Spleen (tissue), 11 donors: Measurements from ENCODE around the gene HCK. TPM values are rescaled to one million over a fixed set of nuclear protein-coding genes. Genes with fewer than 3 reads are reported as not detected.

Source experiments
- DNase-seq: peaks from one replicate; pipeline ENCODE4 v3.0.0-alpha.2; 2020
- H3K27ac ChIP-seq, 8 donors: fragments of 200-600 bp; sonication (generic) in 7 of 8; 1 replicate in 4 of 8; 2 replicates in 4 of 8; pipeline versions ENCODE4 v1.5.0 to v1.8.0; 2016 to 2021; ENCODE audit warnings: inconsistent platforms in 4 of 8, mild to moderate bottlenecking in 4 of 8, moderate library complexity in 1 of 8
- H3K27me3 ChIP-seq, 7 donors: fragments of 200-600 bp; sonication (generic) in 6 of 7; replicated peaks in 1 of 7; 1 replicate in 4 of 7; 2 replicates in 3 of 7; pipeline versions ENCODE4 v1.5.0 to v1.8.0; 2016 to 2021; ENCODE audit warnings: inconsistent platforms in 3 of 7, mild to moderate bottlenecking in 1 of 7
- H3K36me3 ChIP-seq, 6 donors: fragments of 200-600 bp; sonication (generic) in 5 of 6; 1 replicate in 4 of 6; 2 replicates in 2 of 6; pipeline versions ENCODE4 v1.5.0 to v1.8.0; 2016 to 2021; ENCODE audit warnings: inconsistent platforms in 2 of 6
- H3K4me1 ChIP-seq, 6 donors: fragments of 200-600 bp; sonication (generic) in 5 of 6; 1 replicate in 3 of 6; 2 replicates in 3 of 6; pipeline versions ENCODE4 v1.5.0 to v1.8.0; 2016 to 2021; ENCODE audit warnings: inconsistent platforms in 3 of 6
- H3K4me3 ChIP-seq, 8 donors: fragments of 200-600 bp; sonication (generic) in 7 of 8; 1 replicate in 4 of 8; 2 replicates in 4 of 8; pipeline versions ENCODE4 v1.5.0 to v1.8.0; 2016 to 2021; ENCODE audit warnings: inconsistent platforms in 4 of 8, mild to moderate bottlenecking in 4 of 8, moderate library complexity in 2 of 8
- H3K9me3 ChIP-seq, 8 donors: fragments of 200-600 bp; sonication (generic) in 7 of 8; 1 replicate in 4 of 8; 2 replicates in 4 of 8; pipeline versions ENCODE4 v1.5.0 to v1.8.0; 2016 to 2021; ENCODE audit warnings: inconsistent platforms in 4 of 8
- POLR2A ChIP-seq, 3 donors: fragments of 450-650 bp; IDR thresholded peaks; one replicate each; pipeline ENCODE4 v1.5.1; 2017; ENCODE audit warnings: antibody characterized with exemption in 3 of 3, mild to moderate bottlenecking in 1 of 3
- POLR2AphosphoS5 ChIP-seq, 3 donors: sonication (generic); formaldehyde crosslinking; IDR thresholded peaks; one replicate each; pipeline ENCODE4 v1.5.1; 2017; ENCODE audit warnings: antibody characterized with exemption in 3 of 3
- WGBS, 5 donors: extraction: QIAGEN DNeasy Blood & Tissue Kit in 3 of 5; methylation state at CpG; one replicate each; pipeline versions ENCODE4 v1.1.5 to v1.1.7; 2013 to 2018; 5-methylcytosine and 5-hydroxymethylcytosine counted together
- intact Hi-C: fragments of 100-400 bp; cut with DNase I; formaldehyde crosslinking; loops from one replicate; pipeline ENCODE4 v1.15.0; 2023; ENCODE audit warnings: low total_unique reads
- polyA plus RNA-seq, 3 donors: library from polyadenylated mRNA; stranded (reverse); fragments of 200-250 nt; gene quantifications; one replicate each; pipeline ENCODE4 v1.2.1, GENCODE V29; 2013
- total RNA-seq, 7 donors: library from RNA; depleted of rRNA in 3 of 7; stranded (reverse); fragments of >200 nt in 3 of 7; fragmentation: NEBNext Ultra II Directional in 4 of 7; extraction: Animal tissue kit (Norgen Biotek cat#: 25700) in 4 of 7; gene quantifications; one replicate each; pipeline versions ENCODE4 v1.1.0 to v1.2.1, GENCODE V29; 2016 to 2021
- TF ChIP-seq, protein P1 (sequence below), 11 experiments: fragments of 200-600 bp in 7 of 11; fragments of 450-650 bp in 4 of 11; sonication (generic) in 4 of 11; IDR thresholded peaks in 8 of 11; conservative IDR thresholded peaks in 3 of 11; 1 replicate in 7 of 11; 2 replicates in 4 of 11; pipeline versions ENCODE4 v1.4.0 to v1.8.0; 2016 to 2021; ENCODE audit warnings: antibody characterized with exemption in 11 of 11, inconsistent platforms in 4 of 11, mild to moderate bottlenecking in 1 of 11
- donor health status: healthy with polysubstance abuse.
- donor health status: DM: no; HTN: no; CAD: no; lungs with moderate emphysema.
- donor health status: DM: no; HTN: no; CAD: no.
- donor health status: Bipolar disorder and iron deficiency.
- donor health status: healthy.
- donor health status: DM: no; HTN: no; CAD: no.
- donor health status: DM: yes; HTN: yes; CAD: no.

HCK gene
- total and polyA plus RNA-seq, 10 donors: 44.3 to 341 (median 151) TPM

DNA sequence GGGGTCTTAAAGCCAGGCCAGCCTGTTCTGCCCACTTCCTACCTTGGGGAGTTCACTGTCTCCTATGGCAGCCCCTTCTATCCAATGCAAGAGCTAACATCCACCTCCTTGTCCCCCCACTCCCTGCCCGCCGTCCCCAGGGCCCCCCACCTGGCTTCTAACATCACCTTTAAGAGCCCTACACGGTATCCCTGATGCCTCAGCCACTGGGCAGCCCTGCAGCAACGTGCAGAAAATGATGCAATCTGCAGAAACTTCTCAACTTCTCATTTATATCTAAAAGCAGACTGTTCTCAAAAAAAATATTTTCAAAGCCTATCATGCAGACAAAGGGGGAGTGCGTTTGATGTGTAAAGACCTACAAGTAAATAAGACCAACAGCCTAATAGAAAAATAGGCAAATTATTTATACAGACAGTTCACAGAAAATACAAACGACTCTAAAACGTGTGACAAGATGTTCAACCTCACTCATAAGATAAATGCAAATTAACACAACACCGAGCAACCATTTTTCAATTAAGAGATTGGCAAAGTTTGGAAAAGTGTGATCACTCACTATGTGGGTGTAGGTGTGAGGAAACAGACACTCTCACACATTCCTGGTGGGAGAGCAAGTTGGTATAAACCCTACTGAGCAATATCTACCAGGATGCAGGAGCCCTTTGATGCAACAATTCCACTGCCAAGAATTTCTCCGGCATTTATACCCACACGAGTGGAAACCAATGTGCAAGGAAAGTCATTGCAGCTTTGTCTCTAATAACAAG is 15.1 kb upstream of the HCK start:
- WGBS, 5 donors: 45 to 71% (median 57%) methylated on average over 10 of the region's 10 CpGs
- Histone ChIP-seq H3K4me3 (peak overlapping the region in 1 of 8 donors; percentile 8), H3K27ac (peak overlapping the region in 6 of 8 donors; percentile 70 to 91 (median 83)), H3K36me3 (peaks cover 0 to 5% (median 0%) of the 10 kb centered on the region in 6 donors), H3K27me3 (peaks cover 0 to 21% (median 0%) of the 10 kb centered on the region in 7 donors), H3K9me3 (no peaks in the 10 kb centered on the region), H3K4me1 (peaks cover 20 to 100% (median 75%) of the 10 kb centered on the region in 6 donors)
- no peak for DNase-seq
- no peak for TF ChIP-seq POLR2AphosphoS5 (IDR thresholded peaks at IDR 0.05)
- intact Hi-C loops: no loop called here

DNA sequence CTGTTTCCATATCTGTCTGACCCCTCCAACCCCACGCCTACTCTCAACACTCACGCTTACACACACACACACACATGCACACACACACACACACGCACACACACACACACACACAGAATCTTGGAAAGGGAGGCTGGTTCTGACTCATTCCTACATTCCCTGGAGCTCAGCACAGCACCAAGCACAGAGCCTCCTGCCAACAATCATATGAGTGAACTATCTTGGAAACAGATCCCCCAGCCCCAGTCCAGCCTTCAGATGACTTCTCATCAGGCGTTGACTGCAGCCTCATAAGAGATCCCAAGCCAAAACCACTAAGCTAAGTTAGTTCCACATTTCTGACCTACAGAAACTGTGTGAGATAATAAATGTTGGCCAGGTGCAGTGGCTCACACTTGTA is 14.1 kb upstream of the HCK start:
- intact Hi-C loops: no loop called here

DNA sequence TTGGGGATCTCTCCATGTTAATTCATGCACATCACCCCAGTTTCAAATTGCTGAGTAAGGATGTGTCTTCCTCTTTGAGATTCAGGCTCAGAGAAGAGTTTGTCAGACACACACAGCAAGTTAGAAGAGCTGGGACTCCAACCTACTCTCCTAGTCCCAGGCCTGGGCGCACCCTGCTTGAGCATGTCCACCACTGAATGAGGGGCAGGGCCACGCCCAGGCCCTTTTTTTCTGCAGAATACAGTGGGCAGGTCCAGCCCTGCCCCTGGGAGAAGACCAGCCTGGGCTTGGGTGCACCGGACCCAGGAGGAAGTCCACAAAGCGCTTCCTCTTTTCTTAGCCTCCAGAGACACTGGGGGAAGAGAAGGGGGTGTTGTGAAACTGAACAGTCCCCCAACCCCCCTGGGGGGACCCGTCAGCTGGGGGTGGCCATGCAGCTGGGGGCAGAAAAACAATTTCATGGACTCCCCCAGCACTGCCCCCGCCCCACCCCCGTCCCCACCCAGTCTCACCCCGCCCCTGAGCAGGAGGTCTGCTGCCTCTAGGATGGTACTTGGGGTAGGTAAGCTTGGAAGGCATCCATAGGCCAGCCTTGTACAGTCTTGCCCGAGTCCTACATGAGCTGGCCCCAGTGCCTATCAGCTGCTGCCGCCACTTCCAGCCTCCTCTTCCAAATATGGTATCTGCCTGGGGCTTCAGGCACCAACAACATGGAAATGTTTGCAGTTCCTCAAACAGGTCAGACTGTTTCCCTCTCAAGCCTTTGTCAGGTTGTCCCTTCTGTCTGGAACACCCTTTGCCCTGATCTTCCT is 11.7 kb upstream of the HCK start:
- no peaks in the 10 kb centered on the region for H3K36me3 ChIP-seq
- peak overlapping the region in 4 of 8 donors; percentile 13 to 60 (median 22) for H3K4me3 ChIP-seq
- WGBS, 5 donors: 19 to 35% (median 28%) methylated on average over 9 to 10 of the region's 10 CpGs
- H3K27ac ChIP-seq: peak overlapping the region; percentile 27 to 91 (median 83)
- TF ChIP-seq, protein P1, sequence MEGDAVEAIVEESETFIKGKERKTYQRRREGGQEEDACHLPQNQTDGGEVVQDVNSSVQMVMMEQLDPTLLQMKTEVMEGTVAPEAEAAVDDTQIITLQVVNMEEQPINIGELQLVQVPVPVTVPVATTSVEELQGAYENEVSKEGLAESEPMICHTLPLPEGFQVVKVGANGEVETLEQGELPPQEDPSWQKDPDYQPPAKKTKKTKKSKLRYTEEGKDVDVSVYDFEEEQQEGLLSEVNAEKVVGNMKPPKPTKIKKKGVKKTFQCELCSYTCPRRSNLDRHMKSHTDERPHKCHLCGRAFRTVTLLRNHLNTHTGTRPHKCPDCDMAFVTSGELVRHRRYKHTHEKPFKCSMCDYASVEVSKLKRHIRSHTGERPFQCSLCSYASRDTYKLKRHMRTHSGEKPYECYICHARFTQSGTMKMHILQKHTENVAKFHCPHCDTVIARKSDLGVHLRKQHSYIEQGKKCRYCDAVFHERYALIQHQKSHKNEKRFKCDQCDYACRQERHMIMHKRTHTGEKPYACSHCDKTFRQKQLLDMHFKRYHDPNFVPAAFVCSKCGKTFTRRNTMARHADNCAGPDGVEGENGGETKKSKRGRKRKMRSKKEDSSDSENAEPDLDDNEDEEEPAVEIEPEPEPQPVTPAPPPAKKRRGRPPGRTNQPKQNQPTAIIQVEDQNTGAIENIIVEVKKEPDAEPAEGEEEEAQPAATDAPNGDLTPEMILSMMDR (IDR thresholded peaks at IDR 0.05 in 8 of 11, conservative IDR thresholded peaks at IDR 0.05 in 3 of 11): no peak
- TF ChIP-seq POLR2AphosphoS5 (IDR thresholded peaks at IDR 0.05): peak; percentile 59 to 73 (median 72)
- H3K9me3 ChIP-seq: no peaks in the 10 kb centered on the region
- intact Hi-C loops: no loop called here
- DNase-seq: peak; percentile 91
- H3K27me3 ChIP-seq: peaks cover 0 to 5% (median 0%) of the 10 kb centered on the region in 7 donors
- peaks cover 5 to 86% (median 44%) of the 10 kb centered on the region in 6 donors for H3K4me1 ChIP-seq

More for the DNA sequence above, 14.1 kb upstream of the HCK start:
- 42 to 86% (median 71%) methylated on average over 4 of the region's 4 CpGs for whole genome bisulfite sequencing, 5 donors
- Histone ChIP-seq H3K27me3 (peaks cover 0 to 21% (median 0%) of the 10 kb centered on the region in 7 donors), H3K9me3 (no peaks in the 10 kb centered on the region), H3K4me3 (no peak overlapping the region), H3K4me1 (peaks cover 16 to 100% (median 68%) of the 10 kb centered on the region in 6 donors), H3K36me3 (no peaks in the 10 kb centered on the region), H3K27ac (peak overlapping the region in 5 of 8 donors; percentile 22 to 91 (median 85))
- DNase-seq: no peak
- TF ChIP-seq POLR2AphosphoS5 (IDR thresholded peaks at IDR 0.05): no peak
- no peak for TF ChIP-seq POLR2A (IDR thresholded peaks at IDR 0.05)
- TF ChIP-seq, protein P1 (IDR thresholded peaks at IDR 0.05 in 8 of 11, conservative IDR thresholded peaks at IDR 0.05 in 3 of 11): no peak

DNA sequence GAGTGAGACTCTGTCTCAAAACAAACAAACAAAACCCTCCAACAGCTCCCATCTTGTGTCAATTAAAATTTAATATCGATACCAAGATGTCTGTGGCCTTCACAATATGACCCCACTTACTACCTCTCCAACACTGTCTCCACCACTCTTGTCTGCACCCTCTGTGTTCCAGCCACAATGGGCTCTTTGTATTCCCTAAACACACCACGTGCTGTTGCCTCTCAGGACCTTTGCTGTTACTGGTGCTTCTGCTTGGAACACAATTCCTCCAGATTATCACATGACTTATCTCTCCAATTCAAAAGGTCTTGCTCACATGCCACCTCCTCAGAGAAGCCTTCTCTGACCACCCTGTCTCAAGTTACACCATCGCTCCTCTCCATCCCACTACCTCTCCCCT is 6.0 kb upstream of the HCK start:
- Histone ChIP-seq H3K4me1 (peaks cover 0 to 43% (median 11%) of the 10 kb centered on the region in 6 donors), H3K27me3 (peaks cover 0 to 14% (median 0%) of the 10 kb centered on the region in 7 donors), H3K9me3 (no peaks in the 10 kb centered on the region), H3K27ac (no peak overlapping the region), H3K4me3 (no peak overlapping the region), H3K36me3 (no peaks in the 10 kb centered on the region)
- intact Hi-C loops: no loop called here
- TF ChIP-seq POLR2AphosphoS5 (IDR thresholded peaks at IDR 0.05) (no peak), POLR2A (IDR thresholded peaks at IDR 0.05) (no peak)
- TF ChIP-seq, protein P1 (IDR thresholded peaks at IDR 0.05 in 8 of 11, conservative IDR thresholded peaks at IDR 0.05 in 3 of 11): no peak
- 80 to 89% (median 85%) methylated on average over 3 of the region's 3 CpGs for WGBS, 5 donors
- DNase-seq: no peak
